ENCODE measurements around the gene ASCC1. TPM values are rescaled to one million over a fixed set of nuclear protein-coding genes. Genes with fewer than 3 reads are reported as not detected.
A peak's percentile ranks its signal among the peaks of the same experiment; 100 is the strongest.

Gene ASCC1
- total RNA-seq, 1 donor from 2014 or later, result 49.5 TPM

- Histone ChIP-seq H3K27me3 (no peaks in the 10 kb centered on the region), H3K36me3 (no peaks in the 10 kb centered on the region), H3K9me3 (ENCODE audit: low read depth) (no peaks in the 10 kb centered on the region), H3K4me2 (no peak overlapping the region), H3K27ac (no peak overlapping the region), H3K4me3 (no peak overlapping the region), H4K20me1 (ENCODE audit: low read depth) (no peaks in the 10 kb centered on the region), H3K4me1 (peaks cover 7% of the 10 kb centered on the region), H2AFZ (replicated peaks) (no peak overlapping the region), H3K9ac (no peak overlapping the region), H3F3A (ENCODE audit: low read depth) (peaks cover 6% of the 10 kb centered on the region), H3K79me2 (ENCODE audit: low read depth) (no peaks in the 10 kb centered on the region)
- TF ChIP-seq EZH2phosphoT487 (IDR thresholded peaks at IDR 0.05) (no peak), EZH2 (IDR thresholded peaks at IDR 0.05) (no peak)
- Mint-ChIP-seq H3K9me3 (no peaks in the 10 kb centered on the region), H3K4me3 (no peak overlapping the region), H3K27ac (no peak overlapping the region), H3K36me3 (peaks cover 11% of the 10 kb centered on the region), H3K4me1 (peaks cover 8% of the 10 kb centered on the region), H3K27me3 (ENCODE audit: insufficient read depth, low read depth) (peaks cover 2% of the 10 kb centered on the region)
- no peak for DNase-seq (ENCODE audit: low spot score)
Measured at GRCh38 chr10:72124381-72124780, 91.7 kb downstream of the ASCC1 start.

DNA sequence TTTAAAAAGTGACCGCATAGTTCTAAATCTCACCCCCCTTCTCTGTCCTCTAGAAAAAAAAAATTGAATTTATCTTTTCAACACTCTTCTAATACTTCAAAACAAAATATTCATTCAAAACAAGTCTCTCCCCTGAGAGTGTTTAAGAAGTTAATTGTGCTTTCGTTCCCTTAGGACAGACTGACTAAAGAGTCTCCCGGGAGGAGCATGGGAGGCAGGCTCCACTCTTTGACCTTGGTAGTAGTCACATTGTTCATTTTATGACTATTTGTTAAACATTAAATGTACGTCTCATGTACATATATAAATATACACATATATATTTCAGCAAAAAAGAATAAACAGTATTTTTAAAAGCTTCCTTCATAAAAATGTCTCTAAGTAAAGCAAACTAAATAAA lies 92.5 kb downstream of the ASCC1 start:
- H3K4me2 ChIP-seq, result no peak overlapping the region
- peaks cover 7% of the 10 kb centered on the region for H3K4me1 ChIP-seq
- no peaks in the 10 kb centered on the region for H3K36me3 ChIP-seq
- peaks cover 2% of the 10 kb centered on the region for H3K27me3 Mint-ChIP-seq (ENCODE audit: insufficient read depth, low read depth)
- no peaks in the 10 kb centered on the region for H3K79me2 ChIP-seq (ENCODE audit: low read depth)
- H3K36me3 Mint-ChIP-seq, result peaks cover 13% of the 10 kb centered on the region
- H3K27me3 ChIP-seq, result no peaks in the 10 kb centered on the region
- no peak for DNase-seq (ENCODE audit: low spot score)
- no peaks in the 10 kb centered on the region for H4K20me1 ChIP-seq (ENCODE audit: low read depth)
- no peak overlapping the region for H3K4me3 ChIP-seq
- no peaks in the 10 kb centered on the region for H3K9me3 ChIP-seq (ENCODE audit: low read depth)
- H3F3A ChIP-seq (ENCODE audit: low read depth), result peaks cover 6% of the 10 kb centered on the region
- H3K27ac ChIP-seq, result no peak overlapping the region
- no peaks in the 10 kb centered on the region for H3K9me3 Mint-ChIP-seq
- peak overlapping the region; percentile 67 for H3K27ac Mint-ChIP-seq
- H2AFZ ChIP-seq (replicated peaks), result no peak overlapping the region
- H3K9ac ChIP-seq, result no peak overlapping the region
- TF ChIP-seq EZH2phosphoT487 (IDR thresholded peaks at IDR 0.05) (no peak), EZH2 (IDR thresholded peaks at IDR 0.05) (no peak)
- TF ChIP-seq, protein P1, sequence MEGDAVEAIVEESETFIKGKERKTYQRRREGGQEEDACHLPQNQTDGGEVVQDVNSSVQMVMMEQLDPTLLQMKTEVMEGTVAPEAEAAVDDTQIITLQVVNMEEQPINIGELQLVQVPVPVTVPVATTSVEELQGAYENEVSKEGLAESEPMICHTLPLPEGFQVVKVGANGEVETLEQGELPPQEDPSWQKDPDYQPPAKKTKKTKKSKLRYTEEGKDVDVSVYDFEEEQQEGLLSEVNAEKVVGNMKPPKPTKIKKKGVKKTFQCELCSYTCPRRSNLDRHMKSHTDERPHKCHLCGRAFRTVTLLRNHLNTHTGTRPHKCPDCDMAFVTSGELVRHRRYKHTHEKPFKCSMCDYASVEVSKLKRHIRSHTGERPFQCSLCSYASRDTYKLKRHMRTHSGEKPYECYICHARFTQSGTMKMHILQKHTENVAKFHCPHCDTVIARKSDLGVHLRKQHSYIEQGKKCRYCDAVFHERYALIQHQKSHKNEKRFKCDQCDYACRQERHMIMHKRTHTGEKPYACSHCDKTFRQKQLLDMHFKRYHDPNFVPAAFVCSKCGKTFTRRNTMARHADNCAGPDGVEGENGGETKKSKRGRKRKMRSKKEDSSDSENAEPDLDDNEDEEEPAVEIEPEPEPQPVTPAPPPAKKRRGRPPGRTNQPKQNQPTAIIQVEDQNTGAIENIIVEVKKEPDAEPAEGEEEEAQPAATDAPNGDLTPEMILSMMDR (IDR thresholded peaks at IDR 0.05), result no peak
- peaks cover 8% of the 10 kb centered on the region for H3K4me1 Mint-ChIP-seq
- no peak overlapping the region for H3K4me3 Mint-ChIP-seq

DNA sequence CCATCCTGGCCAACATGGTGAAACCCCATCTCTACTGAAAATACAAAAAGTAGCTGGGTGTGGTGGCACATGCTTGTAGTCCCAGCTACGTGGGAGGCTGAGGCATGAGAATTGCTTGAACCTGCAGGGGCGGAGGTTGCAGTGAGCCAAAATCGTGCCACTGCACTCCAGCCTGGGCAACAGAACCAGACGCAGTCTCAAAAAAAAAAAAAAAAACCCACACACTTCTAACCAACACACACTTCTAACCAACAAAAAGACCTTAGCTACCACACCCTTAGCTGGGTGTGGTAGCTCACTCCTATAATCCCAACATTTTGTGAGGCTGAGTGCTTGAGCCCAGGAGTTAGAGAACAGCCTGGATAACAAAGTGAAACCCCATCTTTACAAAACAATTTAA lies 93.9 kb downstream of the ASCC1 start:
- Histone ChIP-seq H3F3A (ENCODE audit: low read depth) (no peaks in the 10 kb centered on the region), H3K4me1 (peaks cover 7% of the 10 kb centered on the region), H3K4me3 (no peak overlapping the region), H3K27ac (no peak overlapping the region), H3K27me3 (no peaks in the 10 kb centered on the region), H4K20me1 (ENCODE audit: low read depth) (no peaks in the 10 kb centered on the region), H3K9ac (no peak overlapping the region), H3K79me2 (ENCODE audit: low read depth) (no peaks in the 10 kb centered on the region), H3K36me3 (no peaks in the 10 kb centered on the region), H2AFZ (replicated peaks) (no peak overlapping the region), H3K9me3 (ENCODE audit: low read depth) (no peaks in the 10 kb centered on the region), H3K4me2 (no peak overlapping the region)
- Mint-ChIP-seq H3K4me3 (no peak overlapping the region), H3K9me3 (peaks cover 2% of the 10 kb centered on the region), H3K27ac (no peak overlapping the region), H3K36me3 (peaks cover 15% of the 10 kb centered on the region), H3K27me3 (ENCODE audit: insufficient read depth, low read depth) (peaks cover 2% of the 10 kb centered on the region), H3K4me1 (peaks cover 8% of the 10 kb centered on the region)
- TF ChIP-seq, protein P1 (IDR thresholded peaks at IDR 0.05), result no peak
- TF ChIP-seq EZH2phosphoT487 (IDR thresholded peaks at IDR 0.05), result no peak
- no peak for TF ChIP-seq EZH2 (IDR thresholded peaks at IDR 0.05)
- no peak for DNase-seq (ENCODE audit: low spot score)

DNA sequence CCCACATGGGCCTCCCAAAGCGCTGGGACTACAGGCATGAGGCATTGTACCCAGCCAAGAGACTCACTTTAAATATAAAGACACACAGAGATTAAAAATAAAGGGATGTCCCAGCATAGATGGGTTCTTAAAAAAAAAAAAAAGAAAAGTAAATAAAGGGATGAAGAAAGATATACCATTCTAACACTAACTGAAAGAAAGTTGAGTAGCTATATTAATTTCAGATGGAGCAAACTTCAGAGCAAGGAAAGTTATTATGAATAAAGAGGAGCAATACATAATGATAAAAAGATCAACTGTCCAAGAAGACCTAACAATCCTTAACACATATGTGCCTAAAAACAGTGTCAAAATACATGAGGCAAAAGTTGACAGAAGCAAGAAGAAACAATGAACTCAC lies 94.7 kb downstream of the ASCC1 start:
- Mint-ChIP-seq H3K4me1 (peaks cover 4% of the 10 kb centered on the region), H3K27ac (no peak overlapping the region), H3K9me3 (peaks cover 7% of the 10 kb centered on the region), H3K4me3 (no peak overlapping the region), H3K36me3 (peaks cover 19% of the 10 kb centered on the region), H3K27me3 (ENCODE audit: insufficient read depth, low read depth) (peaks cover 2% of the 10 kb centered on the region)
- H2AFZ ChIP-seq (replicated peaks), result no peak overlapping the region
- no peaks in the 10 kb centered on the region for H3F3A ChIP-seq (ENCODE audit: low read depth)
- peaks cover 3% of the 10 kb centered on the region for H3K9me3 ChIP-seq (ENCODE audit: low read depth)
- H3K4me1 ChIP-seq, result peaks cover 4% of the 10 kb centered on the region
- no peak overlapping the region for H3K27ac ChIP-seq
- H3K4me2 ChIP-seq, result no peak overlapping the region
- no peak overlapping the region for H3K4me3 ChIP-seq
- no peak overlapping the region for H3K9ac ChIP-seq
- TF ChIP-seq EZH2 (IDR thresholded peaks at IDR 0.05), result no peak
- TF ChIP-seq, protein P1 (IDR thresholded peaks at IDR 0.05), result no peak
- no peaks in the 10 kb centered on the region for H3K27me3 ChIP-seq
- no peak for DNase-seq (ENCODE audit: low spot score)
- H4K20me1 ChIP-seq (ENCODE audit: low read depth), result no peaks in the 10 kb centered on the region
- no peaks in the 10 kb centered on the region for H3K36me3 ChIP-seq
- no peaks in the 10 kb centered on the region for H3K79me2 ChIP-seq (ENCODE audit: low read depth)

Measured in neural progenitor cell (in vitro differentiated cells).